Effector memory CD4-positive, alpha-beta T cell (primary cell): ENCODE data around the gene LRMDA.

Experiments
- DNase-seq, 3 donors: peaks; one replicate each; pipeline ENCODE4 v3.0.0-alpha.2; 2020
- H3K27ac ChIP-seq: 2 replicates; pipeline ENCODE4 v1.7.0; 2013; ENCODE audit warnings: mild to moderate bottlenecking, low read length, moderate library complexity; ENCODE audit not compliant: insufficient read depth, poor library complexity, severe bottlenecking
- H3K27me3 ChIP-seq: replicated peaks from 2 replicates; pipeline ENCODE4 v1.7.0; 2013; ENCODE audit warnings: mild to moderate bottlenecking, low read length; ENCODE audit not compliant: insufficient read depth, control insufficient read depth, poor library complexity, severe bottlenecking
- H3K36me3 ChIP-seq: 2 replicates; pipeline ENCODE4 v1.7.0; 2013; ENCODE audit warnings: mild to moderate bottlenecking, low read length, moderate library complexity; ENCODE audit not compliant: control insufficient read depth, insufficient read depth
- H3K4me1 ChIP-seq: 2 replicates; pipeline ENCODE4 v1.7.0; 2013; ENCODE audit warnings: low read length, mild to moderate bottlenecking; ENCODE audit not compliant: control insufficient read depth, insufficient read depth, poor library complexity, severe bottlenecking
- H3K4me3 ChIP-seq: 2 replicates; pipeline ENCODE4 v1.7.0; 2013; ENCODE audit warnings: low read length, low read depth, mild to moderate bottlenecking; ENCODE audit not compliant: insufficient read depth, poor library complexity, severe bottlenecking
- H3K9me3 ChIP-seq: 2 replicates; pipeline ENCODE4 v1.7.0; 2013; ENCODE audit warnings: mild to moderate bottlenecking, low read length, moderate library complexity; ENCODE audit not compliant: control insufficient read depth

LRMDA gene

DNA sequence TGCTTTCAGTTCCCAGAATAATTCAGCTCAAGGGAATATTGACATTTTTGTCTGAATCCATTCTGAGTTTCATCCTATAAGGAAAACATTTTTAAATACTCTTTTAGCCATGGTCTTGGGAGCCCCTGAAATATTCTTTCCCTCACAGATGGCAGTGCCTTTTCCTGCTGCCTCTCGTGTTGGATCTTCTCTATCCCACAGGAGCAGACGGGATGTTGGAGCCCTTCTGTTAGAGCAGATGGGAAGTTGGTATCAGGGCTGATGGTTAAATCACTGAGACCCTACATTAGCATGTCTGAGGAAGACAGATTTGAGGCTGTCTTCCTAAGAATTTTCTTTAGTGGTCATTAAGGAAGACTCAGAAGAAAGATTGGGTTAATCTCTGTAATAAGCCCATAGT is 737.8 kb downstream of the LRMDA start:
- H3K4me3 ChIP-seq = no peak overlapping the region
- H3K27ac ChIP-seq = no peak overlapping the region
- no peaks in the 10 kb centered on the region for H3K9me3 ChIP-seq
- H3K27me3 ChIP-seq = no peaks in the 10 kb centered on the region
- DNase-seq = no peak
- no peaks in the 10 kb centered on the region for H3K4me1 ChIP-seq
- no peaks in the 10 kb centered on the region for H3K36me3 ChIP-seq

DNA sequence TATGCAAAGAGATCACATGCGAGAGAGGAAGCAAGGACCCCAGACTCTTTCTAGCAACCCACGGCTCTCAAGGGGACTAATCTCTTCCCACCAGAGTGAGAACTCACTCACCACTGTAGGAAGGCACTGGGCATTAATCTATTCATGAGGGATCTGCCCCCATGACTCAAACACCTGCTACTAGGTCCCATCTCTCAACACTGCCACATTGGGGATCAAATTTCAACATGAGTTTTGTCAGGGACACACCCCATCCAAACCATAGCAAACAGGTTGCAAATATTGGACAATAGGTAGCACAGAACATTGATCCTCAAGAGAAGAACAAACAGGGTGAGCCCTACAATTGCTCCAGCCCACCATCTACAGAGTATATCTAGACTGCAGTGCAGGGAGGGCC is 740.6 kb downstream of the LRMDA start:
- no peaks in the 10 kb centered on the region for H3K36me3 ChIP-seq
- no peaks in the 10 kb centered on the region for H3K4me1 ChIP-seq
- H3K27me3 ChIP-seq = no peaks in the 10 kb centered on the region
- no peak overlapping the region for H3K4me3 ChIP-seq
- H3K27ac ChIP-seq = no peak overlapping the region
- H3K9me3 ChIP-seq = no peaks in the 10 kb centered on the region
- no peak for DNase-seq

DNA sequence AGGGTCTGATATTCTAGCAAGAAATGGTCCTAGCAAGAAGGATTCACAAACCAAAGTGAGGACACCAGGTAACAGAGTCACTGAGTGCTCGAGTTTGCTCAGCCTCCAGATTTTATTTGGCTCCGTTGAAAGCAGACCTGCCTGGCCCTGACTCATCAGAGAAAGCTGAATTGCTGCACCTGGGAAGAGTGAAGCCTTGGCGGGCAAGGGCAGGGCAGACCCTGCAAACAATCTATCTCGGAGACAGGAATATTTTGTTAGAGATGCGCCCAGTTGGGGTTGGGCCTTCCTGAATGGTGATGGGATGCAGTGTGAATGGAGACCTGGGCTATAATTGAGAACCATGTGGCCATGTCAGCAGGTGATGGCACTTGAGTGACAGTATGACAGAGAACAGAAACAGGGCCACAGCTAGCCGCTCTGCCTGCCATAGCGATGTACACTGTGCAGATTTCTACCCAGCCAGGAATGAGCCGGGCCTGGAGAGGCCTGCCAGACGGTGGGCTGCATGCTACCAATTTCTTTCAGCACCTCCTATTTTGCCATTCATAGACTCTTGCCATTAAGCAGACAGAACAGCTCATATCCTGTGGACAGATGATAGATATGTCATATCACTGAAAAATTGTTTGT is 744.2 kb downstream of the LRMDA start:
- Histone ChIP-seq H3K4me1 (no peaks in the 10 kb centered on the region), H3K27me3 (no peaks in the 10 kb centered on the region), H3K36me3 (no peaks in the 10 kb centered on the region), H3K4me3 (no peak overlapping the region), H3K27ac (no peak overlapping the region), H3K9me3 (no peaks in the 10 kb centered on the region)
- DNase-seq = no peak

DNA sequence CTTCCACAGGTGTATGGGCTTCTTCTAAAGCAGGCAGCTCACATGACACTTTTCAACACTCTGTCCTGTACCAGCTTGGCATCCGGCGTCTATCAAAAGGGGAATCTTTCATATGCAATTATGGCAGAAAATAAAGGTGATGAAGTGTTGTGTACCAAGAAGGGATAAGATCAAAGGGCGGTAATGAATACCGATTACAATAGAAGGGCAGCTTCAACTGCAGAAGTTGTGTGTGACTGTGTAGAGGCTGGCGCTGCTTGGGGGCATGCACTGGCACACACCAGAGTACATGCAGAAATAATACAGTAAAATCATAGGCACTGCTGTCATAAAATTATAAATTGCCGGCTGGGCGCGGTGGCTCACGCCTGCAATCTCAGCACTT is 744.7 kb downstream of the LRMDA start:
- no peaks in the 10 kb centered on the region for H3K27me3 ChIP-seq
- DNase-seq = no peak
- no peaks in the 10 kb centered on the region for H3K9me3 ChIP-seq
- H3K36me3 ChIP-seq = no peaks in the 10 kb centered on the region
- H3K4me1 ChIP-seq = no peaks in the 10 kb centered on the region
- no peak overlapping the region for H3K4me3 ChIP-seq
- no peak overlapping the region for H3K27ac ChIP-seq

DNA sequence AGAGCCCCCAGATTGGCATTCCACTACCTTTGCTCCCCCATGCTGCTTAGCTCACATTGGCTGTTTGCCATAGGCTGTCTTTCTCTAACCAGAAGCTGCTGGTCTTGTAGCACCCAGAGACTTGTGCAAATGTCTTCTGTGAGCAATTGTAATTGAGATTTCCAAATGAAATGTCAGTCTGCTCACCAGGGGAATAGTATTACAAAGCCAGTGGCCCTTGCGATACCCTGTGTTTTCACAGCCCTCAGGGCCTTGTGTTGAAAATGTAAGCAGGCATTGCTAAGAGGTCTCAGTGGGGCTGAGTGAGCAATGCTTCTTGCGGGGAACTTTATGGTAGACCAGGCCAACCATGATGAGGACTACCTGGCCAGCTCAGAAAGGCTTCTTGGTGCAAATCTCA is 746.5 kb downstream of the LRMDA start:
- Histone ChIP-seq H3K4me1 (no peaks in the 10 kb centered on the region), H3K36me3 (no peaks in the 10 kb centered on the region), H3K9me3 (no peaks in the 10 kb centered on the region), H3K4me3 (no peak overlapping the region), H3K27ac (no peak overlapping the region), H3K27me3 (no peaks in the 10 kb centered on the region)
- no peak for DNase-seq

DNA sequence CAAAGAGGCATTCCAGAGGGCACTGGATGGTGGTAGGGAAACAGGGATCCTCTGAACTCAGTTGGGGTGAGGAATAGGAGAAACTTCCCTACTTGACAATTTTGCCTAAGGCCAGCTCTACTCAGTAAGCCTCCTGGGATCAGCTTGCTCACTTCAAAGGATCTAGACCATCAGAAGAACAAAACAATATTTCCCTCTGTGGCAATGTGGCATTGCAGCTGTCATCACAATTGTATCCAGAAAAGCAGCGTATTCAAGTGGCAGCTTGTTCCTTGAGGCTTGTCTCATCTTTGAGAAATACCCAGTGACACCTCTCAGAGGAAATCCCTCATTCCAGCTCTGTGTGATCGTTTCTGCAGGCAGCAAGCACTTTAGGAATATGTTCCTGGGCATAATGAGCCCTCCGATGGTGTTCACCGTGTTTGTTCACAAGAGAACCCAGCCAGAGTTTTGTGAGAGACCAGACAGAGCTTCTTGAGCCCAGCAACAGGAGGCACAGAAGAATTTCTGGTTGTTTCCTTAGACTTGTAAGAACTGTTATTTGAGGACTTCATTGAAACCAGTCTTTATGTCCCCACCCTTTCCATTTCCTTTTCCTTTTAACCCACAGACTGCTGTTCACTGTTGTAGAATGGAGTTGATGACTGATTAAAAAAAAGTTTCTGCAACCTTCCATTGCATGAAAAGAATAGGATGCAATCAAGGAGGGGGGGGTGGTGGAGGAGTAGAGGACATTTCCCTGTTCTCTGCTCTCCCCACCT is 747.3 kb downstream of the LRMDA start:
- no peak overlapping the region for H3K4me3 ChIP-seq
- no peaks in the 10 kb centered on the region for H3K36me3 ChIP-seq
- no peaks in the 10 kb centered on the region for H3K9me3 ChIP-seq
- H3K27me3 ChIP-seq = no peaks in the 10 kb centered on the region
- no peak overlapping the region for H3K27ac ChIP-seq
- no peaks in the 10 kb centered on the region for H3K4me1 ChIP-seq
- no peak for DNase-seq

DNA sequence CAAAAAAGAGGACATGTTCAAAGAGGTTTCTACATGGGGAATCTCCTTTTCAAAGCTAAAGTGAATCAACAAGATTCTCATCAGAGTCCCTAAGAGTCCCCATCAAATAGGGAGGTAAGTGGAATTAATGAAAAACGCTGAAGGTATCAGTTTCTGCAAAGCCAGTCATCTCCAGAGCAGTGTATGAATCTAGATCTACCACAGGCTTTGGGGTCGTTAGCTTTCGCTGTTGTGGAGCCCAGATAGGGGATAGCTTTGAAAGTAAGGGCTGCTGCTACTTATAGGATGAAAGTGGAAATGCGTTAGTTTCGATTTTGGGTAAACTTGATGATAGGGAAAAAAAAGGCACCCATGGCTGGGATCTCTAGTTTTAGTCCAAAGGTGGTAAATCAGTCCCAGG is 748.4 kb downstream of the LRMDA start:
- no peaks in the 10 kb centered on the region for H3K9me3 ChIP-seq
- no peak overlapping the region for H3K27ac ChIP-seq
- no peaks in the 10 kb centered on the region for H3K4me1 ChIP-seq
- DNase-seq = no peak
- H3K36me3 ChIP-seq = no peaks in the 10 kb centered on the region
- H3K27me3 ChIP-seq = no peaks in the 10 kb centered on the region
- H3K4me3 ChIP-seq = no peak overlapping the region

DNA sequence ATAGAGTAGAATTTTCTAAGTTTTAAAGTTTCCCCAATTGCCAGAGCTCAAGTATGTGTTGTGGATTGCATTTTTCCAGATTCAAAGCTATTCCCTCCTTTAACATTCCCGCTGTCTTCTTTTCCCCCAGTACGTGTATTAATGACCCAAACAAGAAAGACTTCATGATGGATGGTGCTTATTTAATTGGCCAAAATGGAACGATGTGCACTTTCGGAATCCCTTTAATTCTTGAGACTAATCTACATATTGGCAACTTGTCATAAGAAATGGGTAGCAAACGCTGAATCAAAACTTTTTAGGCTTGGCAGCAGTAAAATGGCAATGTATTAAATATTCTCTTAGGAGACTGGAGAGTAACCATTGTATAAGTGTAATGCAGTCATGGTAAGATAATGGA is 753.2 kb downstream of the LRMDA start:
- no peak for DNase-seq
- no peaks in the 10 kb centered on the region for H3K27me3 ChIP-seq
- no peak overlapping the region for H3K27ac ChIP-seq
- no peaks in the 10 kb centered on the region for H3K9me3 ChIP-seq
- no peaks in the 10 kb centered on the region for H3K36me3 ChIP-seq
- H3K4me1 ChIP-seq = no peaks in the 10 kb centered on the region
- H3K4me3 ChIP-seq = no peak overlapping the region

DNA sequence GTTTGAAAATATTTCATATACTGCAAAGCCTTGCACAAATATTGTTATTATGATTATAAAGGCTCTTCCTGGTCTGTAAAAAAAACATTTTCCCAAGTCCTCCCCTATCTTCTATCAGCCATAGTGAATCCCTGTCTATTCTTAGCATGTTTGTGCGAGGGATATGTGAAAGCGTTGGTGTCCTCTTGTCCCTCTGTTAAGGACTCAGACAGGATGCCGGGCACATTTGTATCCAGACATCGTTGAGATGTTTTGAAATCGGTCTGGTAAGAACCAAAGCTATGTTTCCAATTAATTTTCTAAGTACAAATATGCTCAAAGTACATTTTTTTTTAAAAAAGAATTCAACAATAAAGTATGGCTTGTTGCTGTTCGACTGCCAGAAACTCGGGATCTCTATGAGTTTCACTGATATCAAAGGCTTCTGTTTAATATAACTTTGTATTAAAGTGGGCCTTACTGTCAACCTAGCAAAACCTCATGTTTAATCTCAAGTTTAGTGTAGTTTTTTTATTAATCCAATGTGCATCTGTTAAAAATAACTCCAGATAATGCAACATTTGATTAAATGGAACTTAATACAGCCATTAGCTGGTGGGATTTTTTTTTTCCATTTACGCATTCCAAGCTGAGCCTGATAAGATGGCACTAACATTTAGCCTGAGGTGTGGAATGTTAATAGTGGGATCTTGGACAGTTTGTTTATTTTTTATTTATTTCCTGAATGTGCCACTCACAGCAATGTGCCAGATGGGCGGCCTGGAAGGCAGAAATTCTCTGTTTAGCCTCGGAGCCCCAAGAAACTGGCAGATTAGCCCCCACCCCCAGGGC is 754.3 kb downstream of the LRMDA start:
- Histone ChIP-seq H3K4me3 (no peak overlapping the region), H3K27me3 (no peaks in the 10 kb centered on the region), H3K27ac (no peak overlapping the region), H3K4me1 (no peaks in the 10 kb centered on the region), H3K9me3 (no peaks in the 10 kb centered on the region), H3K36me3 (no peaks in the 10 kb centered on the region)
- no peak for DNase-seq

DNA sequence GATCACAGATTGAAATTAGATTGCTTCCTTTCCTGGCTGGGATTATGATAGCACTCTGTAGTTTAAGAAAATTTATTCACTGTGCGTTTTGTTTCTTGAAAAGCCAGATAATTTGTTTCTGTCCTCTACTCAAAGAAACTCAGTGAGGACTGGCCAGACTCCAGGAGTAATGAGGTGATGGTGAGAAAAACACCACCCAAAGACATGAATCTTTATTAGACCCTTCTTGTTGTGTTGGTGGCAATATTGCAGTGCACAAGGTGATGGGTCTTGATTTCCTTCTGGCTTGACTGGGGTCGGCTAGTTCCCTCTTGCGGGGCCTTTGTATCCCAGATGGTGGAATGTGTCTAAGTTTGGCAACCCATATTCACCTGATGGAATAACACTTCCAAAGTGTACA is 756.8 kb downstream of the LRMDA start:
- H3K36me3 ChIP-seq = no peaks in the 10 kb centered on the region
- no peak for DNase-seq
- no peaks in the 10 kb centered on the region for H3K27me3 ChIP-seq

More for the DNA sequence above, 756.8 kb downstream of the LRMDA start:
- Histone ChIP-seq H3K4me3 (no peak overlapping the region), H3K27ac (no peak overlapping the region), H3K9me3 (no peaks in the 10 kb centered on the region), H3K4me1 (no peaks in the 10 kb centered on the region)
